Stimulated activated CD8-positive, alpha-beta memory T cell treated with anti-CD3 and anti-CD28 coated beads, Interleukin-7, amount 100 ng/mL, for 48 hours (primary cell): ENCODE results near the gene FGF14.

ENCODE experiments used
- DNase-seq, 2 donors: peaks; one replicate each; pipeline ENCODE4 v3.0.0-alpha.2; 2020; ENCODE audit warnings: low read depth in 1 of 2; ENCODE audit errors: extremely low read depth in 1 of 2

FGF14 gene

DNA sequence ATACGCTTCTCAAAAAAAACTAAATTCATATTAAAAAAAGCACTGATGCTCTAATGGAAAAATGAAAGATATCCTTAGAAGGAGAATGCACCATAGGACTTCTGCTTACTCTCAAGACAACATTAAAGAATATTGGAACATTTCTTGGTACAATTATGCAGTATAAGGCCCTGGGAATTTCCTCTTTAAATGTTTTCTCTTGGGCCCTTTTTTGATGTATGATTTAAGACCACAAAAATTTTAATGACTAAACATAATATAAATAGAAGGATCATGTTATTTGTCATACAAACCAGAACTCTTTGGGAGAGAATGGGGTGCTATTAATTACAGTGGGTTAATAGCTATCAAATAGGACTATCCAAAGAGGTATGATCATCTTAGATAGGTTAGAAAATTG lies 403.7 kb downstream of the FGF14 start:
- no peak for DNase-seq

DNA sequence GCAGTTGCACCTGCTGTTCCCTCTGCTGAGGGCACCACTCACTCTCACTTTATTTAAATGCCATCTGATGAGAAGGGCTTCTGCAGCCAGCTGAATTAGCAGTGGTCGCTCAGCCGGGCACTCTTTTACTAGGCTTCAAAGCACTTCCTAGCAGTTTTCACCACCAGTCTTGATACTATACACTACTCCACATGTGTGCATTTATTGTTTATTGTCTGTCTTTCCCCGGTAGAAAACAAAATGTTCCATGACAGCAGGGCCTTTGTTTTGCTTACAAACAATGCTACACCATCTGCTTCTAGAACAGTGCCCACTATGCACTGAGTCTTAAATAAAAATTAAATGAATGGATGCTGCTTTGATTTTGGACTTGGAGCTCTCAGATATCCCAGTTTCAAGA lies 404.9 kb downstream of the FGF14 start:
- DNase-seq, result no peak

GRCh38 chr13:101989798-101990350 lies 412.0 kb downstream of the FGF14 start:
- no peak for DNase-seq

DNA sequence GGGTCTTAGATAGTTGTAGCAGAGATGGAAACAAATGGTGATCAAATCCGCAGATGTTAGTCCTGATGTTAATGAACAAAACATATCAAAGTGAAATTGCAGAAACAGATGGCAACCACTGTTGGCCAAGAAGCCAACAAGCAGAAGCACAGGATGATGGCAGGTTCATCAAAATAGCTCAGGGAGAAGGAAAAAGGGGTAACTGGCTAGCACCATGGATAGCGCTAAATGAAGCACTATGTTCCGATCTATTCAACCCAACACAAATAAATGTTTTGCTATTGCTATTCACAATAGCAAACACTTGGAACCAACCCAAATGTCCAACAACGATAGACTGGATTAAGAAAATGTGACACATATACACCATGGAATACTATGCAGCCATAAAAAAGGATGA lies 413.7 kb downstream of the FGF14 start:
- no peak for DNase-seq

DNA sequence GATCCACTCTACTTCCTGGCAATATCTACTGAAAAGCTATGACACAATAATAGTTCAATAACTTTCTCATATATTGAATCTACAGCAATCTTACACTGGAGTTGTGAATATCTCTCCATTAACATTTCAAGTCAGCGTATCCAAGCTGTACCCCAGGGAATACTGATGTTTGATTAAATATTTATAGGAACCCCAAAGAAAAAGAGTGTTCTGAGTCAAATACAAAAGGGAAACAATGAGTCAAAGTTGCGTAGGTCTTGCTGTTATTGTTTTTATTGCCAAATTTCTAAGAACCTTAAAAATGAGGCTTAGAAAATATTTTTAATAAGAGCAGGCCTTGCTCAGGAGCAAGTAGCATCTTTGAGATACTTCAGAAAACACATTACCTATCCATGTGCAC lies 415.5 kb downstream of the FGF14 start:
- no peak for DNase-seq

DNA sequence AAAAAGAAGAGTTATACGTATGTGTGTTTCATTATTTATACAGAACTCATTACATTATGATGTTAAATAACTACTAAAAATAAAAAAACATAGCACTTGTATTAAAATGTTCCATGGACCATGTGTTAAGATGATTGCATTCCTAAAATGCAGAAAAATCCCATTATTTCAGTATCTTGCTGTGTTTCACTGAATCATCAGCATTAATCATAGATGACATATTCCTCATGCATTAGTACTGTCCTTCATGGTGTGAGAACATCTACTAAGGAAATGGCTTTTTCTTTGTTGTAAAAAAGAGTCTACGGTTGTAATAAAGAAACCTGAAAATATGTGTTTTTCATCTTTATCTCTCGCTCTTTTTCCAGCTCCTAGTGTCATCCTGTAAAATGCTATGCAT lies 416.5 kb downstream of the FGF14 start:
- DNase-seq, result no peak

GRCh38 chr13:101982903-101983302 lies 418.9 kb downstream of the FGF14 start:
- no peak for DNase-seq

GRCh38 chr13:101979825-101980224 lies 422.0 kb downstream of the FGF14 start:
- no peak for DNase-seq

DNA sequence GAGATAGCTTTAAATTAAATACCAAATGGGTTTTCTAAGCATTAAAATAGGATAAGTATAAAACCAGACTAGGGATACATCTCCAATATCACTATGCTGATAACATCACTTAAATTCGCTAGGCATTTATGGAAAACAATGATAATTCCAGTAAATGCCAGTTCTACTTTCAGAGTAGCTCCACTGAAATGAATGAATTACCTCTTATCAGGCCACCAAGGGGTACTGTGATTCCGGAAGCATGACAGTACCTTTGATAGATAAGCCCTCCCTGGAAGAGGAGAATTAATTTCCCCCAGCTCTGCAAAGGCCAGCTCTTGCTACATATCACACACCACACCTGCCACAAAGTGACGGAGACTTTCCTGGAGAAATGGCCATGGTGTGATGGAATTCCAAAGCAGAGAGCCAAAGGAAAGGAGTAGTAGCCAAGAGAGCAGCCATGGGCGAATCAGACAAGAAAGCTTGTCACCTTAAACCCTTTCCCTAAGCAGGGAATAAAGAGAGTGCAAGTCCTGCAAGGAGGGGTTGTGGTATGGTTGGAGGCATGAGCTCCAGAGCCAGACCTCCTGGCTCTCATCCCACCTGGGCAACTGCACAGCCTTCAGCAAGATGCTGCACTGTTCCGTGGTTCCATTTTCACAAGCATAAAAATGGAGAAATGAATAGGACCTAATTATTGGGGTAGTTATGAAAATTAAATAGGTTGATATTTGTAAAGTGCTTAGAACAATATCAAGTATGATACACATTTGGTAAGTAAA lies 423.1 kb downstream of the FGF14 start:
- DNase-seq, result no peak

DNA sequence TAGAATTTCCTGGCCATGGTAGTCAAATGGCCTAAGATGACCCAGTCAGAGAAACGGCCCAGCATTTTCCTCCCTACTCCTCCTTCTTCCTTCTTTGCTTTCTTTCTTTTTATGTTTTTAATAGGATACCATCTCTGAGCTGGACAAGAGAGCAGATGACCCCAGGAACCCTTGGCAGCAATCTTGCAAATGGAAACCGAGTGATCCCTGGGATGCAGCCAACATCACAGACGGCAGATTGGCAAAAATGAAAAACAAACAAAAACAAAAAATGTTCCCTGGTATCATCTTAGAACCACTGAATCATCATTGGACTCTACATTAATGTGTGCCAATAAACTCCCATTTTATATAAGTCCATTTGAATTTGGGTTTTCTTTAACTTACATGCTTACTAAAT lies 424.4 kb downstream of the FGF14 start:
- no peak for DNase-seq

DNA sequence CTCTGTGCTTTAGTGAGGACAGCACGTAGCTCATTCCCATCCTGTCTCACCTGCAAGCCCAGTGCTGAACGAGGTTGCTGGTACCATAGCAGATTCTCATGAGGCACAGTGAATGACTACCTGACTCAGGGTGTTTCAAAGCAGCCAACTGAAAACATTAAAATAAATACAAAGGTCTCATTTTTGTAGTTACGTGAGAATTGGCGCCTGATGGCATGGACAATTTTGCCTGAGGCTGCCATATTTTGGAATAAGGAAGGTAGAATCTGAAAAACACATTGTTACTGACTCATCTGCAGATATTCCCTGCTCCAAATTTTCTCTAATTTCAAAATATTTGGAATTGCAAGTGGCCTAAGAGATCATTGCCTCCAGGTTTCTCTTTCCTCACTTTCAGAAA lies 429.7 kb downstream of the FGF14 start:
- no peak for DNase-seq

DNA sequence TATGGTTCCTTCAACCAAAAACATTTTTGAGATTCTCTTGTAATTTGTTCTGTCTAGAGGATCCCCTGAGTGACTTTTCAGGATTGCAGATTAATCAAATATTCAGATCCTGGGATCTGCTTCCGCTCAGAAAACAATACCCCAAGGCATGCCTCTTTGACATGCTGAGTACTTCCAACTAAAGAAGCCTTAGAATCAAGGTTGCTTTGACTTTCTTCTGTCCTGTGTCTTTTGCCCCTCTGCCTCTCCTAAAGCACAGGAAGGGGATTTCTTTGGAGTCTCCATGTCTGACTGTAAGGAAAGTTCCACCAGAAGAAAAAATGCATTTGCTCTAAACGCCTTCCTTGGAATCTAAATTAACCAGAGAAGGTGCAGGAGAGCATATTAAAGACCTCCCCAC lies 431.5 kb downstream of the FGF14 start:
- no peak for DNase-seq

DNA sequence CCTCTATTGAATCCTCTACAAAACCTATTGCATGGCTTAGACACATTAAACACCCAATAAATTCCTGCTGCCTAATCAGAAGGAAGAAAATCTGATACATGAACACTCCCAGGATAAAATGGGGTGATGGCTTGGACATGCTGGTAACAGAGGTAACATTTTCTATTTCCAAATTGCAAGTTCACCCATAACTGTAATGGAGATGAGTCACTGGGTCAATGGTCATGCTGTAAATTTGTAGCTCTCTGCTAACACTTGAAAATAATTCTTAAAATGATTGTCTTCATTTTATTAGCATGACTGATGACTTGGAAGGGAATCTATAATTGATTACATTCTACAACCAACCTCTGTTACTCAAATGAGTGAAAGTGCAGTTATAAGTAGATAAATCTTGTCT lies 434.1 kb downstream of the FGF14 start:
- no peak for DNase-seq

GRCh38 chr13:101967216-101967615 lies 434.6 kb downstream of the FGF14 start:
- DNase-seq, result no peak

DNA sequence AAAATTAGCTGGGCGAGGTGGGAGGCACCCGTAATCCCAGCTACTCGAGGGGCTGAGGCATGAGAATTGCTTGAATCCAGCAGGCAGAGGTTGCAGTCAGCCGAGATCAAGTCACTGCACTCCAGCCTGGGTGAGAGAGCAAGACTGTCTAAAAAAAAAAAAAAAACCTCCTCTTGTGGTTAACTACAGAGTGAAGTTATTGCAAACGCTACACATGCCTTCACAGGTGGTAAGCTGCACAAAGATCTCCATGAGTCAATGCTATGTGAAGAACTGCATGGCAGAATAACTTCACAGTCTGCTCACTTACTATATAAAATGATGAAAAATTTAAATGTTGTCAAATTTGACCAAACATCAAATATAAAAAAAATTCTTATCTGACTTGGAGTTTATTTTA lies 436.8 kb downstream of the FGF14 start:
- no peak for DNase-seq

GRCh38 chr13:101959016-101959415 lies 442.8 kb downstream of the FGF14 start:
- DNase-seq, result no peak

- DNase-seq, result no peak
These were observed 446.1 kb downstream of the FGF14 start for GRCh38 chr13:101955764-101956163.

DNA sequence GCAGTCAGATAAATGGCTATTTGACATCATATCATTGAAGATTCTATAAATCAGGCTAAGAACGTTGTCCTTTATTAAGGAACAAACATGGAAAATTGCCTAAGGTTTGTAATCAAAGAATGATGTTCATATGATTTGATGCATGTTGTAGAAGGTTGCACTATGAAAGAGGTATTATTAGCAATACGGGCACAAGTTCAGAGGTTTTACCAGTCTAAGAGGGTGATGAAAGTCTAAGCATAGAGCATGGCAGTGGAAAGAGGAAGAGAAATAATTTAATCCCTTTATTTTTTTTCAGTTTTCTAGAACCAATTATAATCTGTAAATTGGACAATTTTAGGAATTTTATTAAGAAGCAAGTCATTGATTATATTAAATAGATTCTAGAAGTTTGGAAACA lies 450.7 kb downstream of the FGF14 start:
- DNase-seq, result no peak

- DNase-seq, result no peak
These were observed 452.2 kb downstream of the FGF14 start for GRCh38 chr13:101949681-101950080.

- DNase-seq, result no peak
These were observed 455.4 kb downstream of the FGF14 start for GRCh38 chr13:101946401-101946800.

GRCh38 chr13:101945435-101945834 lies 456.4 kb downstream of the FGF14 start:
- no peak for DNase-seq

- no peak for DNase-seq
These were observed 457.3 kb downstream of the FGF14 start for GRCh38 chr13:101944521-101944920.
